OCI-M2 (cell line): ENCODE measurements around the gene NR4A1.

Experiments used
- DNase-seq: peaks from one replicate; lab custom pipeline; 2025; ENCODE audit not compliant: unreplicated experiment; lab: John Stamatoyannopoulos, UW

Gene NR4A1

GRCh38 chr12:52057638-52058576 lies 6.7 kb downstream of the NR4A1 start:
- DNase-seq = no peak

- no peak for DNase-seq
Measured at GRCh38 chr12:52058631-52059361, 7.6 kb downstream of the NR4A1 start.

GRCh38 chr12:52059582-52060497 lies 8.6 kb downstream of the NR4A1 start:
- no peak for DNase-seq

- DNase-seq = no peak
Measured at GRCh38 chr12:52060498-52061177, 9.4 kb downstream of the NR4A1 start.

- no peak for DNase-seq
Measured at GRCh38 chr12:52061470-52062166, 10.4 kb downstream of the NR4A1 start.

- no peak for DNase-seq
Measured at GRCh38 chr12:52062167-52063081, 11.2 kb downstream of the NR4A1 start.

DNA sequence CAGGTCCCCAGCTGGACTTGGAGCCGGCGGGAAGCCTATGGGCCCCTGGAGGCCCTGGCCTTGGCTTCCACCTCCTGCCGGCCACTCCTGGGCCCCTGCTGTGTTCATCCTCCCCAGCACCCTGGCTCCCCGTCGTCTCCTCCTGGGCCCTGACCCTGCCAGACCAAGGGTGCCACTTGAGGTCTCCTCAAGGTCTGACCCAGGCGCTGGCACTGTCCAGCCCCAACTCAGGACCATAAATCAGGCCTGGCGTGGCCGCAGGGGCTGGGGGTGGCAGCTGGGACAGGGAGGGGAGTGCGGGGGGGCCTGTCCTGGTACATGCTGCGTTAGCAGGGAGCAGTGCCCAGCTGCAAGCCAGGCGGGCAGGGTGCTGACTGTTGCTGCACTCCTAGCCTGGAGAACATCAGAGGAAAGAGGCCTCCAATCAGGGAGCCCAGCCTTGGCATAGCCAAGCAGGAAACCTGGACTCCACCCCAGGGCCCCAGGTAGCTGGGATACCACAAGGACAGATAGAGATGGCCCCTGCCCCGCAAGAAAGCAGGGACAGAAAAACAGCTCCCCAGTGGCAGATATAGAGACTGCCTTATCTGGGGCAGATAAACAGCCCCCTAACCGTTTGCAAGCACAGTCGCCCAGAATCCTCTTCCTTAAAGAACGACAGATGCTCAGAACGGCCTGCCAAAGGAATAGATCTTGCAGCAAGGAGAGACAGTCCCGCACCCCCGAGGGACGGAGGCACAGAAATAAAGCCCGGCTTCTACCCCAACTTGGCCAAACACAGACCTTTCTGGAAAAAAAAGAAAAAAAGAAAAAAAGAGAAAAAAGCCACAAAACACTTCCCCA lies 12.1 kb downstream of the NR4A1 start:
- no peak for DNase-seq

DNA sequence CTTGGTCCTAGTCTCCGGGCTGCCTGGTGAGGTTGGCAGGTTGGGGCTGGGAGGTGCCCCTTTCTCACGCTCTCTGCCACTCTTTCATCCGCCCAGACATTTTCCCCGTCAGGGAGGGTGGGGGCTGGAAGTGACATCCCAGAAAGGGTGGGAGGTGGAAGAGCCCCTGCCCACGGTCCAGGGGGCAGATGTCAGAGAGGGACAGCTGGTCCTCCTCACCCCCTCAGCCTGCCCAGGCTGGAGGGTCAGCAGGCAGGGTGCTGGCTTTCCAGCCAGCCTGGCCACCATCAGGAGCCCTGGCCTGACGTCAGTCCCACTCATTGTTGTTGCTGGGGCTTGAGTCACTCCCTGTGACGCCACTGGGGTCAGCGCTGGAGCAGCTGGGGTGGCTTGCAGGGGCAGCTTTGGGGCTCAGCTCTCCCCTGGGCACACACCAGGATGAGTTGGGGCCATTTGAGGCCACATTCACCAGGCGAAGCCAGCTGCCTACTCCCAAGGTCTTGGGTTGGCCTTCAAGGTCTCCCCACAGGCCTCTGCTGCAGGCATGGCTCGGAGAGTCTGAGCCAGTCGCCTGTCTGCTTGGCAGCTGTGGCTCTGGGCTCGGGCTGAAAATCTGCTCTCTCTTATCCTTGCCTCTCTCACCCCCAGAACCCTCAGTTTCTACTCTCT lies 12.9 kb downstream of the NR4A1 start:
- no peak for DNase-seq

- no peak for DNase-seq
Measured at GRCh38 chr12:52066346-52067080, 15.3 kb downstream of the NR4A1 start.

- DNase-seq = no peak
Measured at GRCh38 chr12:52067081-52067374, 15.8 kb downstream of the NR4A1 start.

DNA sequence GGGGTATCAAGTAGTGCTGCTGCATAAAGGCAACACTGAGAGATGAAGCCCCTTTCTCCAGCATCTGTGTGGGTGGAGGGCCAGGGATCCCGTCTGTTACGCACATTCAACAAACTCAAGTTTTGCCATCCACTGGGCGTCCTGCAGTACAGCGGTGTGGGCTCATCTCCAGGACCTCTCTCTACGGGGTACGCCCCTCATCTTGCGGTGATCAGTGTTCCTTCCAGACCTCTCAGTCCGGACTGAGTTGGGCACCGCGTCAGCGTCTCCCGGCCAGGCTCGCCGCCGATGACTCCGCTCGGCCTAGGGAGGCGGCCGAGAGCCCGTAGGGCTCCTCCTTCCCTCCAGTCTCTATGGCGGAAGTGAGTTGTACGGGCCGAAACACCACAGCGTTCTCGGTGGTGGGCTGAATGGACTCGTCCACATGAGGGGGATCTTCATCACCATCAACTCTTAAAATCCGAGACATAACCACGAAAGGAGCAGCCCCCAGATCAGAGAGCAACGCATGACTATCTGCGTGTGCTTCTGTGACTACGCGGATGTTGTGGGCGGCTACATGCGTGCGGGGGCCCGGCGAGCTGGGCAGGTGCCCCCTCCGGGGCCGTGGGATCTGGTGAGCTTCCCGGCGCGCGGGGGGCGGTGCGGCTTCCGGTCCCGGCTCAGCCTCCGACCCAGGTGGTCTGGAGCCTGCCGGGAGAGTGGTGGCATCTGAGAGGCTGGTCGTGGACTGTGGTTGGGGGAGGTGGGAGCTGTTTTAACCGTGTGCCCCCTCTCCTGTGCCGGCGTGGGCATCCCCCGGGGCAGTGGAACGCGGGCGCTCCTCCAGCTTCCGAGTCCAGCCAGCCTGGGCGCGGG lies 18.3 kb downstream of the NR4A1 start, which contains the start of gene ATG101:
Gene ATG101, plus strand, starts transcription at position 652 of the 858 bp plus-strand sequence. CDS start 3,673 bp downstream, outside the sequence.
- peak; percentile 78 for DNase-seq

DNA sequence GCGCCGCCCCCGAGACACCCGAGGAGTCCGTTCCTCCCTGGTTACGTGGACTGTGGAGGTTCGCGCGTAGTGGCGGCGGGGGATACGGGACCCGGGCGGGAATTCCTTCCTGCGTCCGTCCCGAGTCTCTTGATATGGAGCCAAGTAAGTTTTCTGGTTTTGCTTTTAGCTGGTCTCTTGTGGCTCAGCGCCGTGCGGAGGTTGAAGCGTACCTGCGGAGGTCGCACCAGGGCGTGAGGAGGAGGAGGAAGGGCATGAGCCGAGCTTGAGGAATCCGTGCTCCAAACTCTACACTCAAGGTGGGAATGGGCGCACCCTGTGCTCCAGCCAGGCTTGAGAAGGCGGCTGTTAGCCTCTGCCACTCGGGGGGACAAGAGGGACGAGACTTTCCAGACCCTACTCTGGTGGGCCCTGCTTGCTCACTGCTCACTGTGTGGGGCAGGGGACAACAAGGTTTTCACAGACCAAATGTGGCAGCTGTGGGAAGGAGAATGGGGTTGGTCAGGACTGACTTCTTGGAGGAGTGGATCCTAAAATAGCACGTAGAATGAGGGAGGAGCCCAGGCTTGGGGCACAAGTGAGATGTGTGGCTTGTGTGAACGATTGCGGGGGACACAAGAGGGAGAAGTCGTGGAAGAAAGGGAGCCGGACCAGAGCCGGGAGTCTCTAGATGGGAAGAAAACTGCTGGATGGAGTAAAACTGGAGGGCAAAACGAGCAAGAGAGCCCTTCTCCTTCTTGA lies 19.1 kb downstream of the NR4A1 start:
- no peak for DNase-seq

- no peak for DNase-seq
Measured at GRCh38 chr12:52073531-52074381, 22.5 kb downstream of the NR4A1 start.
